T-helper 2 cell treated with Interferon-gamma antibody and Interleukin-4, amounts not matched to agents 100 ng/mL and 5 ng/mL, for 36 hours (primary cell): Measurements from ENCODE around the gene FPR3. TPM values are rescaled to one million over a fixed set of nuclear protein-coding genes. Genes with fewer than 3 reads are reported as not detected.
"Not testable (repeated sequence)": the region's sequence is repeated elsewhere in the genome, so short reads cannot be mapped to it uniquely, and the experiment has no call there.

Experiments
- intact Hi-C: fragments of 100-400 bp; cut with micrococcal nuclease; formaldehyde crosslinking; loops from one replicate; pipeline ENCODE4 v1.15.1; 2023
- total RNA-seq: library from RNA; stranded (reverse); gene quantifications from 2 replicates; pipeline ENCODE4 v1.2.3, GENCODE V29; 2022

The FPR3 gene
- total RNA-seq, 1 donor from 2014 or later, result not detected

DNA sequence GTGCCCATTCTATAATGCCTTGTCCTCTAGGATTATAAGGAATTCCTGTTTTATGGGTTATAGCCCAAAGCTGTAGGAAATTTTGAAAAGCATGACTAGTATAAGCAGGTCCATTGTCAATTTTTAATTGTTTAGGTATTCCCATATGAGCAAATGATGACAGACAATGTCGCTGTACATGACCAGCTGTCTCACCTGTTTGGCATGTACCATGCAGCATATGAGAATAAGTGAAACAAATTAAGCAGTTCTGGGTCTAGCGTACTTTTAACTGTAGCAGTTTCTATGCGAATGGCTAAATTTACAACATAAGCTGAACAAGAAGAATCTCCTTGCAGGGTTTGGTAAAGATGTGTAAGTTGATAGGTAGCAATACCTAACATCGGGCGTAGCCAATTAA is 11.6 kb downstream of the FPR3 start:
- intact Hi-C loops, result not testable (repeated sequence)

DNA sequence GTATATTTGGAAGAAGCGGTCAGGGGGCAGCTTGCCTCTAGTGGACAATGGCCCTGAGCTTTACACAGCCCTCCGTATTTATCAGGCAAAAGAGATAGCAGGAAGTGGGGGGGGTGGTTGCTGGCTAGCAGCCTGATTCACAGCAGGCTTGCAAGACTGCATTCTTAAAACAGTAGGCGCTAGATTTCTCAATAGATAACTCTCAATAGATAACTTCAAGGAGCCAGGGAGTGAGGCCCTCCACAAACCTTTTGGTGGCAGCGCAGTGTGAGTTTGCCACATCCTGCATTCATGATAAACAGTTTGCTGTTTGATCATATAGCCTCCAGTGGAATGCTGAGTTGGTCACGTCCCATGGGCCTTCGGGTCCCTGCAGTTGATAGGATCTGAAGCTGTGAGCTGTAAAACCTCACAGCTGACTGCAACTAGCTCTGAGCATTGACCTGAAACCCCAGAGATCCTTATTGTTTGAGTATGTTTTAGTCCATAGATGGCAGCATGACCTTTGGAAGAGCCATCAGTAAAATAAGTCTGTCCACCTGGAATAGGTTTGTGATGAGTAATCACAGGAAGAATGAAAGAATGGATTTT is 12.2 kb downstream of the FPR3 start:
- intact Hi-C loops, result no loop called here

DNA sequence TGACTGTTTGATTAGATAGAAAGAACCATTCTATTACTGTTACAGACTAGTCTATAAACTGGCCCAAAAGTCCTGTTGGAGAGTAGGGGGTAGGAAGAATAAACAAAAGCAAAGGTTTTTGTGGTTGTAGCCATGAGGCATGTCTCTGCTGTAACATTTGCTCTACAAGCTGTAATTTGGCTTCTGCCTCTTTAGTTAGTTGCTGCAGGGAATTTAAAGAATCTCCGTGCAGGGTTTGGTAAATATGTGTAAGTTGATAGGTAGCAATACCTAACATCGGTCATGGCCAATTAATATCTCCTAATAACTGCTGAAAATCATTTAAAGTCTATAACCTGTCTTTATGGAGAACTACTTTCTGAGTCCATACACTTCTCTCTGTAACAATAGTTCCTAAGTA is 13.0 kb downstream of the FPR3 start:
- intact Hi-C loops, result no loop called here

DNA sequence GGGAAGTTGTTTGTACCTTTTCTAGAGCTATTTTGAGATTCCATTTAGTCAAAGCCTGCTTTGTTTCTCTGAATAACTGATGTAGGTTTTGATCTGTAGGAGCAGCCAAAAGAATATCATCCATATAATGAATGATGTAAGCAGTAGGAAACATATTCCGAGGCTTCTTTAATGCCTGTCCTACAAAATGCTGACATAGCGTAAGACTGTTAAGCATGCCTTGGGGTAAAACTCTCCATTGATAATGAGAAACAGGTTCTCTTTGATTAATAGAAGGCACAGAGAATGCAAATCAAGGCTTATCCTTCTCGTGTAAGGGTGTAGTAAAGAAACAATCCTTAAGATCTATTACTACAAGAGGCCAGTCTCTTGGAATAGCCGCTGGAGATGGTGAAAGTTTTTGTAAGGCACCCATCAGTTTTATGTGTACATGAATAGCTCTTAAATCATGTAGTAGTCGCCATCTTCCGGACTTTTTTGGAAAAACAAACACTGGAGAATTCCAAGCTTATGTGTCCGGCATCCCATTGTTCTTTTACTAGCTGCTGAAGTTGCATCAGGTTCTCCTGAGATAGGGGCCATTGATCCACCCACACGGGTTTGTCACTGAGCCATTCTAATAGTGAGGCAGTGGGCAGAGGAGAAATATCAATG is 13.5 kb downstream of the FPR3 start:
- intact Hi-C loops, result no loop called here

DNA sequence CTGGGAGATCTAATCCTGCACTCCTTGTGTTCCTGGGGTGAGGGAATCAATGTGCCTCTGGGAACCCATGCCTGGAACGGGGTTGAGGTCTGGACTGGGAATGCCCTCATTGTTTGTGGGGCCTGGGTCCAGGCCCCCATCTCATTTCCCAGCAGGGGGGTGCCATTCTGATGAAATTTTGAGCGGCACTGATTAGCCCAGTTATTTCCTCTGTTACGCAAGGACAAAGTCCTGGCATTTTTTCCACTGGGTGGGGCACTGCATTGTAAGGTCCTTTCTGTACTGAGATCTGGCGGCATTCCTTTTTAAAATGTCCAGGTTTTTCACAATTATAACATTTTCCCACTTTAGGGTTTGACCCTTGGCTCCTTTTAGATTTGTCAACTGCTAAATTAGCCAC is 14.8 kb downstream of the FPR3 start:
- intact Hi-C loops, result no loop called here

DNA sequence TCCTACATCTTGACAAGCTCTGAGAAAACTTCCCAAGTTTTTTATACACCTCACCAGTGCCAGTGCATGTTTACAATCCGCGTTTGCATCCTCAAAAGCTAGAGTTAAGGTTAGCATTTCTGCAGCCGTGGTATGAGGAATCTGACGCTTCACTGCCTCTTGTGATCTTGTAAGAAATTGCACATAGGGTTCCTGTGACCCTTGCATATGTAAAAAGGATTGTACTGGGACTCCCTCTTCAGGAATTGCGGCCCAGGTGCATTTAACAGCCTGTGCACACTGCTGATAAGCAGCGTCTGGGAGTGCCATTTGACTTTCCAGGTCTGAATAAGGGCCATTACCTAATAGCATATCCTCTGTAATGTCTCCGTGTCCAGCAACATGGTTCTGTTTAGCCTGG is 15.3 kb downstream of the FPR3 start:
- intact Hi-C loops, result no loop called here

DNA sequence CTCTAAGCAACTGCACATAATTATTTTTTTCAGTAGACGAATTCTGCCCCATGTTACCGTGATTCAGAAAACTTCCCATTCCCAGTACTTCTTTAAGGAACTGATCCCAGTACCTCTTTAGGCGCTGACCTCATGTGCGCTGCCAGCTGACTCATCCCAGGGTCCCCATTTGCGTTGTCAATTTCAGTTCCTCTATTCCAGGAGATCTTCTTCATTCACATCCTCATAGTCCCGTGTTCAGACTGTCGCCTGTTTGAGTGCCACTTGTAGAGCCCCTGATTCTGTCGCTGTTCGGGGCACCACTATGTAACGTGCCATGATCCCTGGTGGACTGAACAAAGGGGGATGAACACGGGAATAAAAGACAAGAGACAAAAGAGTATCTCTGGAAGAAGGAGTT is 16.4 kb downstream of the FPR3 start:
- intact Hi-C loops, result no loop called here

DNA sequence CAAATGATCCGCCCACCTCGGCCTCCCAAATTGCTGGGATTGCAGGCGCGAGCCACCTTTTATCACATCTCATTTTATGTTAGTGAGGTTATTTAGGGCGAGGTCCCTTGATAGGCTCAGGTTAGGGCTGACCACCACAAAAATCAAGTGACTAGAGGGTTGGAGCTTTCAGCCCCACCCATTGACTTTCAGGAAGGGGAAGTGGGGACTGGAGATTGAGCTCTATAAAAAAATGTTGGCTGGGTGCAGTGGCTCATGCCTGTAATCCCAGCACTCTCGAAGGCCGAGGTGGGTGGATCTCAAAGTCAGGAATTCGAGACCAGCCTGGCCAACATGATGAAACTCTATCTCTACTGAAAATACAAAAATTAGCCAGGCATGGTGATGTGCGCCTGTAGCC is 20.1 kb downstream of the FPR3 start:
- intact Hi-C loops, result no loop called here

DNA sequence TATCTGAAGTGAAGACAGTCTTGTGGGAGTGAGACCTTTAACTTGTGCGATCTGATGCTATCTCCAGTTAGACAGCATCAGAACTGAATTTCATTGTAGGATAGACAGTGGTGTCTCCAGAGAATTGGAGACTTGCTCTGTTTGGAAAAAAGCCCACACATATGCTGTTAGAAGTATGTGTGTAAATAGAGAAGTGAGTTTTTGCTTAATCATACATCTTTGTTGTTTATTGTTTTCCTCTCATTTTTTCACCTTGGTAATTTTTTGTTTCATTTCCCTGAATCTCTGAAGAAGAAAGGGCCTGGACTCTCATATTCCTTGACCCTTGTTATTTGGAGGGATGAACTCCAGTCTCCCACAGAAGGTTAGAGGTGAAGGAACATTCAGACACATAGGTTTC is 21.8 kb downstream of the FPR3 start:
- intact Hi-C loops, result no loop called here

DNA sequence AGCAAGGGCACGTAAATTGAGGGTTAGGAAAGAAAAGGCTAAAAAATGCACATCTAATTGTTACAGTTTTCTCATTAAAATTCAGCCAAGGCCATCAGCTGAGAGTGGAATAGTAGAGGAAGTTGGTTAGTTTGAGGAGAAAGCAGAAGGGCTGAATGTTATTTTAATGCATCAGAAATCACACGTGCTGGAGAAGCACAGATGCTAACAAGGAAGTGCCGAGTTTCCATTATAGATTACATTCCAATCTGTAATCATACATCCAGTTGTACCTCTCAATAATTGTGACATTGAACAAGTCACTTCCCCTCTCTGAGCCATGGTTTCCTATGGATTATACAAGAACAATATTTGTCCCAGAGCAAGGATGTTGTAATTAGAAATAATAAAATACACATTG is 25.1 kb downstream of the FPR3 start:
- intact Hi-C loops, result no loop called here

DNA sequence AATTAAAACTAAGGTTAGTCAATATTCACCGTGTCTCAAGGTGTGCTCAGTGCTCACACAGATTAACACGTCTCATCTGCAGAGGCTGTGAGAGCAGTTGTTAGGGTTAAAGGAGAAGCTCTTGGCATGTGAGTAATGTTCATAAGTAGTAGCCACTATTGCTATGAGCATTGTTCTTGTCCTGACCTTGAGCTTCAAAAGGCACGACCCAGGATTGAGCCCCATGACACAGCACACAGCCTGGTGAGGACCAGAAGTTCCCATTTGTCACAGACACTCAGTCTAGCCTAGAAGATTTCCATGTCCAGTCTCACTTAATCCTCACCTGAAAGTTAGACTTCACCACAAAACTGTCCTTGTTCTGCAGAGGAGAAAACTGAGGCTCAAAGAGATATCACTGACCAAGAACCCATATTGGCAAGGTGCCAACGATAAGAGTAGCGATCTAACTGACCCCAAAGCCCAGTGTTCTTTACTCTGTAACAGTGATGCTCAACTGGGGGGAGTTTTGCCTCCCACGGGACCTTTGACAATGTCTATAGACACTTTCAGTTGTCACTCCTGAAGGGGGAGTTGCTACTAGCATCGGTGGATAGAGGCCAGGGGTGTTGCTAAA is 26.0 kb downstream of the FPR3 start:
- intact Hi-C loops, result no loop called here

DNA sequence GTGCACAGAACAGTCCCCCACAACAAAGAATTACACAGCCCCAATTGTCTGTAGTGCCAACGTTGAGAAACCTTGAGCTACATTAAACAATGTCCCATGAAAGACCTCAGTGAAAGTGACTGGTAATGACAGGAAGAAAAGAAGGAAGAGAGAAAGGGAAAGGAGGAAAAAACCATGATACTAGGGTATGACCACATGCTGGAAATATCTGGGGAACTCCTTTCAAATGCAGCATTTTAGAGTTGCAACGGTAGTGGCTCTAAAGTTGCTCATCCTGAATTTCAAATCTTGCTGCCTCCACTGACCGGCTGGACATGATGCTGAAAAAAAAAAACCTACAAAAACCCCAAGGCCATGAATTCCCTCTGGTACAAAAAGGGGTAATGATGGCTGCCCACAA is 26.5 kb downstream of the FPR3 start:
- intact Hi-C loops, result no loop called here

DNA sequence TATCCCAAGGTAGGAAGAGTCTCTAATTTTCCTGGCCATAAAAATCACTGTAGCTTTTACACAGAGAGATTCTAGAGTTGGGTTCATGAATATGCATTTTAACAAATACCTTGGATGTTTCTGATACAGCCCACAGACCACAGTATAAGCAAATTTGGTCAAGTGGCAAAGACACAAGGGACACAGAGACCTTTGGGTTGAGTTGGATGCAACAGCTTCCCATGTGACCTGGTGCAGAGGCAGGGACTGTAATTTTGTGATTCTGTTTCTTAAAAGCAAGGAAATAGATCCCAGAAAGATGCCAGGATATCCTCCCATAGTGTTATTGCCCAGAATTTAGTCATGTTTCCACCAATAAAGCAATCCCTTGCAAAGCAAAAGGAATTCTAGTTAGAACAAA is 27.0 kb downstream of the FPR3 start:
- intact Hi-C loops, result no loop called here

DNA sequence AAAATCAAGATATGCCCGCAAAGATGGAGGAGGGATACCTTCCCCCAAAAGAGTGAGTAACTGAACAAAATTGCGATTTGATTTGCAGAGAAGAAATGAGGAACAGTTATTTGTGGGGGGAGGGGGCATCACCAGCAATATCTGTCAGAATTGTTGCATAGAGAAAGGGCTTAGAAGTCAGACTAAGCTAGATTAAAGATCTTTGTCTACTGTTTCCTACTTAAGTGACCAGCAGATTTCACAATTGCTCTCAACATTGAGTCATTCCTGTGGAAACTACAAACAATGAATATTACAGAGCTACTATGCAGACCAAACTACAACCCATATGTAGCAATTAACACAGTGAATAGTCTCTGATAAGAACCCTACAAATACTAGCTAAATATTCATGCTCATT is 27.4 kb downstream of the FPR3 start:
- intact Hi-C loops, result no loop called here

DNA sequence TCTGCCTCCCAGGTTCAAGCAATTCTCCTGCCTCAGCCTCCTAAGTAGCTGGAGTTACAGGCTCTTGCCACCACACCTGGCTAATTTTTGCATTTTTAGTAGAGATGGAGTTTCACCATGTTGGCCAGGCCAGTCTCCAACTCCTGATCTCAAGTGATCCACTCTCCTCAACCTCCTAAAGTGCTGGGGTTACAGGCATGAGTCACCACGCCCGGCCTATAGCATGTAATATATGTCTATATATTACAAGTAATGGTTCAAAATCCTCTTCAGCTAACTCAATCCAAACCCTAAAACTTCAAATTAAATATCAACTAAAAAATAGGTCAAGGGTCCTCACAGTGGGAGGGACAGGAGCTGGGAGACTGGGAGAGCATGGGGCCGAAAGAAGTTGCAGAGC is 28.0 kb downstream of the FPR3 start:
- intact Hi-C loops, result no loop called here

DNA sequence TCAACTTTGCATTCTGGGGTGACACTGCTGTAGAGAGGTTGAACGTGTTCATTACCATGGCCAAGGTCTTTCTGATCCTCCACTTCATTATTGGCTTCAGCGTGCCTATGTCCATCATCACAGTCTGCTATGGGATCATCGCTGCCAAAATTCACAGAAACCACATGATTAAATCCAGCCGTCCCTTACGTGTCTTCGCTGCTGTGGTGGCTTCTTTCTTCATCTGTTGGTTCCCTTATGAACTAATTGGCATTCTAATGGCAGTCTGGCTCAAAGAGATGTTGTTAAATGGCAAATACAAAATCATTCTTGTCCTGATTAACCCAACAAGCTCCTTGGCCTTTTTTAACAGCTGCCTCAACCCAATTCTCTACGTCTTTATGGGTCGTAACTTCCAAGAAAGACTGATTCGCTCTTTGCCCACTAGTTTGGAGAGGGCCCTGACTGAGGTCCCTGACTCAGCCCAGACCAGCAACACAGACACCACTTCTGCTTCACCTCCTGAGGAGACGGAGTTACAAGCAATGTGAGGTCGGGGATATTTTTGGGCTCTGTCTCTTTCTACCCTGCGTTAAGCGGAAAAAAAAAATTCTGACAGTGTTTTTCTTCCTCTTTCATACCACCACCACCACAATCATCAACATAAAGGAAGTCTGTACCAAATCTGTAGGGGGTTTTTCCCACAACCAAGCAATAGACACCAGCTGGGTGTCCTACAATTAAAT is 29.5 kb downstream of the FPR3 start:
- intact Hi-C loops, result no loop called here

DNA sequence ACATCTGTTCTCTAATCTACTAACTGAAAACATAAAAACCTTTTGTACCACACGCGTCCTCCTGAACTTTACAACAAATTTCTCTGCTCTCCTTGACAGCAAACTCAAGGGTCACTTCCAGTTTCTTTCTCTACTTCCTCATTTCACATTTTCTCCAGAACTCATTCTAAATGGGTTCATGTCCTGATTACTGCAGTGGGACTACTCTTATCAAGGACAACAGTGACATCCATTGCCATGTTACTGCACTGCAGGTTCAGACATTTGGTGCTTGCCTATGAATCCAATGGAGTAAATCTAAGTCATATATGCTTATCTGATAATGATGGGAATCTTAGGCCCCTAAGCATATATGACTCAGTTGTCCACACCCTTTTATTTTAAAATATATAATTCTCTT is 35.3 kb downstream of the FPR3 start:
- intact Hi-C loops, result no loop called here

DNA sequence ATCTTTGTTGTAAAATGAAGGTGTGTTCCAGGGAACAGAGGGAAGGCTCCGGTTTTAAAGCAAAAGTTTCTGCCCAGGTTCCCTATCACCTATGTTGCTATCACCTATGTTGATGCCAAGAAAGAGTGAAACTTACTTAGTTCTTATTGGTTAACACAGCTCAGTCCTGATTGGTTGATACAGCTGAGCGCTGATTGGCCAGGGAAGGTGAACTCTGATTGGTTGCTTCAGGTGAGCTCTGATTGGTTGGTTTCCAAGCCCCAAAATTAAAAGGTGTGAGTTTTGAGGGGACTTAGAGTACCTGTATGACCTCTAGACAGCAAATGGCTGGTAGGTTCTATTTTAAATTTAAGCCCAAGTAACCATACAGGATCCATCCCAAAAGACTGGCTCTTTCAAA is 42.2 kb downstream of the FPR3 start:
- intact Hi-C loops, result no loop called here

DNA sequence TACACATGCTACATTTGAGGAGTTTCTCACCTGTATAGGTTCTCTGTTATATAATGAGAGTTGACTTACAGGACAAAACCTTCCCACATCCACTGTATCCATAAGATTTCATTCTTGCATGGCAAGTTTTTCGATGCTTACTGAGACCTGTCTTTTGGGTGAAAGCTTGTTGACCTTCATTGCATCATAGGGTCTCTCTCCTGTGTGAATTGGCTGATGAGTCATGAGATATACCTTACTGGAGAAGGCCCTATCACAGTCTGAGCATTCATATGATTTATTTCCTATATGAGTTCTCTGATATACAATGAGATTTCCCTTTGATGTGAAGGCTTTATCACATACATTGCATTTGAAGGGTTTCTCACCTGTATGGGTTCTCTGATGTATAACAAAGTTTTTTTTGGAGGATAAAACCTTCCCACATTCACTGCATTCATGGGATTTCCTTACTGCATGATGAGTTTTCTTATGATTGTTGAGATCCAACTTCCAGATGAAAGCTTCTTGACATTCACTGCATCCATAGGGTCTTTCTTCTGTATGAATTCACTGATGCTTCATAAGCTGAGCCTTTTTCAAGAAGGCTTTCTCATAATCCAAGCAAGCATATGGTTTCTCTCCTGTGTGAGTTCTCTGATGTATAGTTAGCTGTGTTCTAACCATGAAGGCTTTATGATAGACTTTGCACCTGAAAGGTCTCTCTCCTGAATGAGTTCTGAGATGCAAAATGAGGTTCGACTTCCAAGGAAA is 67.1 kb downstream of the FPR3 start:
- intact Hi-C loops, result no loop called here

DNA sequence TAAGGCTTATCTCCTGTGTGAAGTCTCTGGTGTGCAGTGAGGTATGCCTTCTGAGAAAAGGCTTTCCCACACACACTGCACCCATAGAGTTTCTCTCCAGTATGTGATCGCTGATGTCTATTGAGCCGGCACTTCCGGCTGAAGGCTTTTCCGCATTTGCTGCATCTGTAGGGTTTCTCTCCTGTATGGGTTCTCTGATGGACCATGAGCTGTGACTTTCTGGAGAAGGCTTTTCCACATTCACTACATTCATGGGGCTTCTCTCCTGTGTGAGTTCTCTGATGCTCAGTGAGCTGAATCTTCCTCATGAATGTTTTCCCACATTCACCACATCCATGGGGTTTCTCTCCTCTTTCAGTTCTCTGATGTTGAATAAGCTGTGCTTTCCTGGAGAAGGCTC is 78.1 kb downstream of the FPR3 start:
- intact Hi-C loops, result no loop called here
